PC-9 (cell line): ENCODE measurements around the gene CAMTA1.

Experiments
- EZH2 ChIP-seq: fragments of 200-600 bp; sonication (generic); IDR thresholded peaks from 2 replicates; pipeline ENCODE4 v1.8.0; 2017; ENCODE audit warnings: antibody characterized with exemption, low read depth
- TF ChIP-seq, protein P1 (sequence below): fragments of 200-600 bp; sonication (generic); conservative IDR thresholded peaks from 2 replicates; pipeline ENCODE4 v1.6.1; 2017; ENCODE audit warnings: mixed run types, antibody characterized with exemption, mild to moderate bottlenecking, moderate library complexity

DNA sequence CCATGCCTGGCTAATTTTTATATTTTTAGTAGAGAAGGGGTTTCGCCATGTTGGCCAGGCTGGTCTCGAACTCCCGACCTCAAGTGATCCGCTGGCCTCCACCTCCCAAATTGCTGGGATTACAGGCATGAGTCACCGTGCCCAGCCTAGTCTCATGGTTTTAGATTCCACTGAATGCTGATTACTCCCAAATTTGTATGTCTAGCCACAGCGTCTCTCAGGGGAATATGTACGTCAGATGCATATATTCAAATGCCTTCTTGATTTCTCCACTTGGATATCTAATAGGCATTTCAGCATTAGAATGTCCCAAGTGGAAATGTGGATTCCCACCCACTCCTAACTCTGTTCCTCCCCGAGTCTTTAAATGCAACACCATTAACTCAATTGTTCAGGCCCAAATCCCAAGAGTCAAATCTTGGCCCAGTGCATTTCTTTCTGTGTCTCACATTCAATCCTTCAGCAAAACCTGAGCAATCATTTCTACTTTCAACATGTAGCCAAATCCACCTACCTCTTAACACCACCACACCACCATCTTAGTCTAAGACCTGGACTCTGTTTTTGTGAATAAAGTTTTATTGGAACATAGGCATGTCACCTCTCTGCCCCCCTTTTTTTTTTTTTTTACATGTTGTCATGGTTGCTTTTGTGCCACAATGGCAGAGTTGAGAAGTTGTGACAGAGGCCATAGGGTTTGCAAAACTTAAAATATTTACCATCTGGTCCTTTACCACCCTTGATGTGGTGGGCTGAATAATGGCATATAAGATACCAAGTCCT is 9.8 kb upstream of the CAMTA1 start:
- TF ChIP-seq, protein P1, sequence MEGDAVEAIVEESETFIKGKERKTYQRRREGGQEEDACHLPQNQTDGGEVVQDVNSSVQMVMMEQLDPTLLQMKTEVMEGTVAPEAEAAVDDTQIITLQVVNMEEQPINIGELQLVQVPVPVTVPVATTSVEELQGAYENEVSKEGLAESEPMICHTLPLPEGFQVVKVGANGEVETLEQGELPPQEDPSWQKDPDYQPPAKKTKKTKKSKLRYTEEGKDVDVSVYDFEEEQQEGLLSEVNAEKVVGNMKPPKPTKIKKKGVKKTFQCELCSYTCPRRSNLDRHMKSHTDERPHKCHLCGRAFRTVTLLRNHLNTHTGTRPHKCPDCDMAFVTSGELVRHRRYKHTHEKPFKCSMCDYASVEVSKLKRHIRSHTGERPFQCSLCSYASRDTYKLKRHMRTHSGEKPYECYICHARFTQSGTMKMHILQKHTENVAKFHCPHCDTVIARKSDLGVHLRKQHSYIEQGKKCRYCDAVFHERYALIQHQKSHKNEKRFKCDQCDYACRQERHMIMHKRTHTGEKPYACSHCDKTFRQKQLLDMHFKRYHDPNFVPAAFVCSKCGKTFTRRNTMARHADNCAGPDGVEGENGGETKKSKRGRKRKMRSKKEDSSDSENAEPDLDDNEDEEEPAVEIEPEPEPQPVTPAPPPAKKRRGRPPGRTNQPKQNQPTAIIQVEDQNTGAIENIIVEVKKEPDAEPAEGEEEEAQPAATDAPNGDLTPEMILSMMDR, result no peak
- TF ChIP-seq EZH2, result no peak
